Measurements from ENCODE around the gene SLC39A11.

Gene SLC39A11

GRCh38 chr17:72870367-72870985 is 222.0 kb downstream of the SLC39A11 start:
- DNase-seq (ENCODE audit: low read depth), result no peak

- DNase-seq (ENCODE audit: low read depth), result no peak
These were observed 222.9 kb downstream of the SLC39A11 start for GRCh38 chr17:72869630-72870029.

- no peak for DNase-seq (ENCODE audit: low read depth)
These were observed 226.5 kb downstream of the SLC39A11 start for GRCh38 chr17:72865954-72866353.

- DNase-seq (ENCODE audit: low read depth), result no peak
These were observed 228.8 kb downstream of the SLC39A11 start for GRCh38 chr17:72863526-72864211.

GRCh38 chr17:72862276-72862999 is 230.1 kb downstream of the SLC39A11 start:
- no peak for DNase-seq (ENCODE audit: low read depth)

- DNase-seq (ENCODE audit: low read depth), result no peak
These were observed 230.7 kb downstream of the SLC39A11 start for GRCh38 chr17:72861811-72862210.

GRCh38 chr17:72860778-72861177 is 231.7 kb downstream of the SLC39A11 start:
- no peak for DNase-seq (ENCODE audit: low read depth)

- DNase-seq (ENCODE audit: low read depth), result no peak
These were observed 233.5 kb downstream of the SLC39A11 start for GRCh38 chr17:72858826-72859495.

- DNase-seq (ENCODE audit: low read depth), result no peak
These were observed 238.8 kb downstream of the SLC39A11 start for GRCh38 chr17:72853440-72854415.

GRCh38 chr17:72852277-72852938 is 240.1 kb downstream of the SLC39A11 start:
- no peak for DNase-seq (ENCODE audit: low read depth)

- no peak for DNase-seq (ENCODE audit: low read depth)
These were observed 241.9 kb downstream of the SLC39A11 start for GRCh38 chr17:72850410-72851118.

GRCh38 chr17:72846399-72846798 is 246.1 kb downstream of the SLC39A11 start:
- DNase-seq (ENCODE audit: low read depth), result no peak

GRCh38 chr17:72843591-72843990 is 248.9 kb downstream of the SLC39A11 start:
- no peak for DNase-seq (ENCODE audit: low read depth)

- no peak for DNase-seq (ENCODE audit: low read depth)
These were observed 252.5 kb downstream of the SLC39A11 start for GRCh38 chr17:72840019-72840418.

GRCh38 chr17:72839131-72839725 is 253.3 kb downstream of the SLC39A11 start:
- DNase-seq (ENCODE audit: low read depth), result no peak

GRCh38 chr17:72838581-72838980 is 253.9 kb downstream of the SLC39A11 start:
- no peak for DNase-seq (ENCODE audit: low read depth)

GRCh38 chr17:72838068-72838467 is 254.4 kb downstream of the SLC39A11 start:
- DNase-seq (ENCODE audit: low read depth), result no peak

- no peak for DNase-seq (ENCODE audit: low read depth)
These were observed 255.2 kb downstream of the SLC39A11 start for GRCh38 chr17:72837335-72837734.

GRCh38 chr17:72833128-72833765 is 259.2 kb downstream of the SLC39A11 start:
- no peak for DNase-seq (ENCODE audit: low read depth)

All from activated T-helper 1 cell treated with Interleukin-2 at 50 U/mL for 16 hours (primary cell).